ENCODE measurements around the gene SOX13. TPM values are rescaled to one million over a fixed set of nuclear protein-coding genes. Genes with fewer than 3 reads are reported as not detected.

SOX13 gene
- total RNA-seq, 1 experiment from 2014 or later: 53.0 TPM

DNA sequence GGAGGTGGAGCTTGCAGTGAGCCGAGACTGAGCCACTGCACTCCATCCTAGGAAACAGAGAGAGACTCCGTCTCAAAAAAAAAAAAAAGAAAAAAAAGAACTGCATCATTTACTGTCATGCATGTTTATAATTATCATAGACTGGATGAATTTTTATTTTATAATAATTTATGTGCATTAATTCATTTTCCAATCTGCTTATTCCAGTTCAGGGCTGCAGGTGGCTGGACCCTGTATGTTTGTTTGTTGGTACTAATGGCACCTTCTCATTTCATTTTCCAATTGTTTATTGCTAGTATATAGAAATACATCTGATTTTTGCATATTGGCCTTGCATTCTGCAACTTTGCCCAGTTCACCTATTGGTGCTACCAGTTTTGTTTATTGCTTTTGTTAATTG lies 19.0 kb upstream of the SOX13 start:
- Histone ChIP-seq H3K4me3 (ENCODE audit: low read depth in 2 of 2, low read length in 2 of 2) (no peak overlapping the region), H3K27me3 (ENCODE audit: control insufficient read depth, insufficient read depth, low read length) (no peaks in the 10 kb centered on the region), H3K4me1 (ENCODE audit: control insufficient read depth, insufficient read depth, low read length) (no peaks in the 10 kb centered on the region), H3K36me3 (ENCODE audit: control insufficient read depth, insufficient read depth, low read length) (no peaks in the 10 kb centered on the region), H3K27ac (ENCODE audit: low read length) (no peak overlapping the region), H3K9me3 (ENCODE audit: control insufficient read depth, insufficient read depth, low read depth, low read length) (no peaks in the 10 kb centered on the region)
- CTCF ChIA-PET: no interaction called here
- no peak for DNase-seq (ENCODE audit: low read depth, low spot score)
- no peak for TF ChIP-seq TCF7L2 (IDR thresholded peaks at IDR 0.05; ENCODE audit: low read depth, low read length)
- TF ChIP-seq, protein P1, sequence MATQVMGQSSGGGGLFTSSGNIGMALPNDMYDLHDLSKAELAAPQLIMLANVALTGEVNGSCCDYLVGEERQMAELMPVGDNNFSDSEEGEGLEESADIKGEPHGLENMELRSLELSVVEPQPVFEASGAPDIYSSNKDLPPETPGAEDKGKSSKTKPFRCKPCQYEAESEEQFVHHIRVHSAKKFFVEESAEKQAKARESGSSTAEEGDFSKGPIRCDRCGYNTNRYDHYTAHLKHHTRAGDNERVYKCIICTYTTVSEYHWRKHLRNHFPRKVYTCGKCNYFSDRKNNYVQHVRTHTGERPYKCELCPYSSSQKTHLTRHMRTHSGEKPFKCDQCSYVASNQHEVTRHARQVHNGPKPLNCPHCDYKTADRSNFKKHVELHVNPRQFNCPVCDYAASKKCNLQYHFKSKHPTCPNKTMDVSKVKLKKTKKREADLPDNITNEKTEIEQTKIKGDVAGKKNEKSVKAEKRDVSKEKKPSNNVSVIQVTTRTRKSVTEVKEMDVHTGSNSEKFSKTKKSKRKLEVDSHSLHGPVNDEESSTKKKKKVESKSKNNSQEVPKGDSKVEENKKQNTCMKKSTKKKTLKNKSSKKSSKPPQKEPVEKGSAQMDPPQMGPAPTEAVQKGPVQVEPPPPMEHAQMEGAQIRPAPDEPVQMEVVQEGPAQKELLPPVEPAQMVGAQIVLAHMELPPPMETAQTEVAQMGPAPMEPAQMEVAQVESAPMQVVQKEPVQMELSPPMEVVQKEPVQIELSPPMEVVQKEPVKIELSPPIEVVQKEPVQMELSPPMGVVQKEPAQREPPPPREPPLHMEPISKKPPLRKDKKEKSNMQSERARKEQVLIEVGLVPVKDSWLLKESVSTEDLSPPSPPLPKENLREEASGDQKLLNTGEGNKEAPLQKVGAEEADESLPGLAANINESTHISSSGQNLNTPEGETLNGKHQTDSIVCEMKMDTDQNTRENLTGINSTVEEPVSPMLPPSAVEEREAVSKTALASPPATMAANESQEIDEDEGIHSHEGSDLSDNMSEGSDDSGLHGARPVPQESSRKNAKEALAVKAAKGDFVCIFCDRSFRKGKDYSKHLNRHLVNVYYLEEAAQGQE (IDR thresholded peaks at IDR 0.05; ENCODE audit: insufficient read depth in 1 of 2, low read depth in 2 of 2, low read length in 1 of 2): no peak
- TF ChIP-seq POLR2AphosphoS5 (IDR thresholded peaks at IDR 0.05; ENCODE audit: low read depth, low read length): no peak
- POLR2A ChIA-PET: interaction anchor here (0.7 kb wide), 1 partner anchor 32 kb away, joined by 8 read pairs; no protein-coding TSS in a partner anchor
- in situ Hi-C loops (cut with HindIII; ENCODE audit: low pct_unique_long_range_greater_than_20kb, low sequenced_read_pairs) (no loop called here), intact Hi-C loops (cut with micrococcal nuclease; ENCODE audit: unreplicated experiment) (no loop called here)
- BruUV-seq (replicated peaks): no TSS peak
- ATAC-seq: no peak

DNA sequence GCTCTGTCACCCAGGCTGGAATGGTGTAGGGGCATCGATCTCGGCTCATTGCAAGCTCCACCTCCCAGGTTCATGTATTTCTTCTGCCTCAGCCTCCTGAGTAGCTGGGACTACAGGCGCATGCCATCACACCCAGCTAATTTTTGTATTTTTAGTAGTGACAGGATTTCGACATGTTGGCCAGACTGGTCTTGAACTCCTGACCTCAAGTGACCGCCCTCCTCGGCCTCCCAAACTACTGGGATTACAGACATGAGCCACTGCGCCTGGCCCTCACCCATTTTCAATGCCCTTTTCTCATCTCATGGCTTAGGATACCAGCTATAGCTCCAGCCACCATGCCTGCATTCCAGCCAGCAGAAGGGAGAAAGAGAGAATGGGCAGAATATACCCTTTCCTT lies 12.9 kb upstream of the SOX13 start:
- no peaks in the 10 kb centered on the region for H3K4me1 ChIP-seq (ENCODE audit: control insufficient read depth, insufficient read depth, low read length)
- no peak overlapping the region for H3K4me3 ChIP-seq (ENCODE audit: low read depth in 2 of 2, low read length in 2 of 2)
- TF ChIP-seq, protein P1 (IDR thresholded peaks at IDR 0.05; ENCODE audit: insufficient read depth in 1 of 2, low read depth in 2 of 2, low read length in 1 of 2): no peak
- no peak for TF ChIP-seq TCF7L2 (IDR thresholded peaks at IDR 0.05; ENCODE audit: low read depth, low read length)
- BruUV-seq (replicated peaks): no TSS peak
- H3K9me3 ChIP-seq (ENCODE audit: control insufficient read depth, insufficient read depth, low read depth, low read length): no peaks in the 10 kb centered on the region
- no peaks in the 10 kb centered on the region for H3K27me3 ChIP-seq (ENCODE audit: control insufficient read depth, insufficient read depth, low read length)
- ChIA-PET CTCF (no interaction called here), POLR2A (interaction anchor here (0.7 kb wide), 1 partner anchor 33 kb away, joined by 11 read pairs; no protein-coding TSS in a partner anchor)
- ATAC-seq: no peak
- in situ Hi-C loops (cut with HindIII; ENCODE audit: low pct_unique_long_range_greater_than_20kb, low sequenced_read_pairs): no loop called here
- intact Hi-C loops (cut with micrococcal nuclease; ENCODE audit: unreplicated experiment): no loop called here
- no peak overlapping the region for H3K27ac ChIP-seq (ENCODE audit: low read length)
- DNase-seq (ENCODE audit: low read depth, low spot score): no peak
- H3K36me3 ChIP-seq (ENCODE audit: control insufficient read depth, insufficient read depth, low read length): no peaks in the 10 kb centered on the region

DNA sequence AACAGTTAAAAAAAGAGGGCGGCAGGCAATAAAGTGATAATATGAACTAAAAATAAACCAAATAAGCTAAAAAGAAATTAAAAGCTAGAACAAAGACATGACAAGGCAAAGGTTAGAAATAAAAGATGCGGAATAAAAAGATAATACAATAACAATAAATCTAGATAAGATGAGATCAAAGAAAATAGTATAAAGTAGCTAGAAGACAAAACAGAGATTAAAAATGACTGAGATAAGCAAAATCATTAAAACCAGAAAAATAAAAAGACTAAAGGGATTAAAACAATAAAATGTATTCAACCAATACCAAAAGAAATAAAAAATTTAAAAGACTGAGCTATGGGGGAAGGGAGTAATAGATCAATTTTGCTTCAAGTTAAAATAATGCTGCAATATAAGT lies 10.8 kb upstream of the SOX13 start:
- ChIA-PET CTCF (no interaction called here), POLR2A (no interaction called here)
- TF ChIP-seq SIN3A (IDR thresholded peaks at IDR 0.05; ENCODE audit: borderline replicate concordance, insufficient read depth, low read depth, low read length) (no peak), TCF7L2 (IDR thresholded peaks at IDR 0.05; ENCODE audit: low read depth, low read length) (no peak)
- H3K4me3 ChIP-seq (ENCODE audit: low read depth in 2 of 2, low read length in 2 of 2): no peak overlapping the region
- no peaks in the 10 kb centered on the region for H3K4me1 ChIP-seq (ENCODE audit: control insufficient read depth, insufficient read depth, low read length)
- in situ Hi-C loops (cut with HindIII; ENCODE audit: low pct_unique_long_range_greater_than_20kb, low sequenced_read_pairs) (no loop called here), intact Hi-C loops (cut with micrococcal nuclease; ENCODE audit: unreplicated experiment) (no loop called here)
- H3K27me3 ChIP-seq (ENCODE audit: control insufficient read depth, insufficient read depth, low read length): no peaks in the 10 kb centered on the region
- no peak for ATAC-seq
- no peaks in the 10 kb centered on the region for H3K36me3 ChIP-seq (ENCODE audit: control insufficient read depth, insufficient read depth, low read length)
- DNase-seq (ENCODE audit: low read depth, low spot score): no peak
- no peaks in the 10 kb centered on the region for H3K9me3 ChIP-seq (ENCODE audit: control insufficient read depth, insufficient read depth, low read depth, low read length)
- no peak overlapping the region for H3K27ac ChIP-seq (ENCODE audit: low read length)
- BruUV-seq (replicated peaks): no TSS peak

All from Panc1 (cell line).